22Rv1 (cell line): ENCODE measurements around the gene SCN1A.

Experiments
- ZFX ChIP-seq: fragments of 450-650 bp; IDR thresholded peaks from 2 replicates; pipeline ENCODE4 v1.6.1; 2017; ENCODE audit warnings: antibody characterized with exemption, borderline replicate concordance
- TF ChIP-seq, protein P1 (sequence below): fragments of 450-650 bp; IDR thresholded peaks from 2 replicates; pipeline ENCODE4 v1.5.1; 2017; ENCODE audit warnings: mild to moderate bottlenecking

DNA sequence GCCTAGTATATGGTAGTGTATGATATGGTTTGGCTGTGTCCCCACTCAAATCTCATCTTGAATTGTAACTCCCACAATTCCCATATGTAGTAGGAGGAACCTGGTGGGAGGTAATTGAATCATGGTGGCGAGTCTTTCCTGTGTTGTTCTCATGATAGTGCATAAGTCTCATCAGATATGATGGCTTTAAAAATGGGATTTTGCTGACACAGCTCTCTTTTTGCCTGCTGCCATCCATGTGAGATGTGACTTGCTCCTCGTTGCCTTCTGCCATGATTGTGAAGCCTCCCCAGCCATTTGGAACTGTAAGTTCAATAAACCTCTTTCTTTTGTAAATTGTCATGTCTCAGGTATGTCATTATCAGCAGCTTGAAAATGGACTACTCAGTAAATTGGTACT, 9.5 kb upstream of the SCN1A start:
- TF ChIP-seq, protein P1, sequence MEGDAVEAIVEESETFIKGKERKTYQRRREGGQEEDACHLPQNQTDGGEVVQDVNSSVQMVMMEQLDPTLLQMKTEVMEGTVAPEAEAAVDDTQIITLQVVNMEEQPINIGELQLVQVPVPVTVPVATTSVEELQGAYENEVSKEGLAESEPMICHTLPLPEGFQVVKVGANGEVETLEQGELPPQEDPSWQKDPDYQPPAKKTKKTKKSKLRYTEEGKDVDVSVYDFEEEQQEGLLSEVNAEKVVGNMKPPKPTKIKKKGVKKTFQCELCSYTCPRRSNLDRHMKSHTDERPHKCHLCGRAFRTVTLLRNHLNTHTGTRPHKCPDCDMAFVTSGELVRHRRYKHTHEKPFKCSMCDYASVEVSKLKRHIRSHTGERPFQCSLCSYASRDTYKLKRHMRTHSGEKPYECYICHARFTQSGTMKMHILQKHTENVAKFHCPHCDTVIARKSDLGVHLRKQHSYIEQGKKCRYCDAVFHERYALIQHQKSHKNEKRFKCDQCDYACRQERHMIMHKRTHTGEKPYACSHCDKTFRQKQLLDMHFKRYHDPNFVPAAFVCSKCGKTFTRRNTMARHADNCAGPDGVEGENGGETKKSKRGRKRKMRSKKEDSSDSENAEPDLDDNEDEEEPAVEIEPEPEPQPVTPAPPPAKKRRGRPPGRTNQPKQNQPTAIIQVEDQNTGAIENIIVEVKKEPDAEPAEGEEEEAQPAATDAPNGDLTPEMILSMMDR: no peak
- TF ChIP-seq ZFX: no peak
